K562 (cell line): ENCODE results near the gene GLYATL3.
"Not testable (repeated sequence)": the region's sequence is repeated elsewhere in the genome, so short reads cannot be mapped to it uniquely, and the experiment has no call there.

Experiments used
- GATAD2A ChIP-seq: fragments of 450-650 bp; IDR thresholded peaks from 2 replicates; pipeline ENCODE4 v1.6.1; 2017
- NFE2L1 ChIP-seq: fragments of 450-650 bp; IDR thresholded peaks from 2 replicates; pipeline ENCODE4 v1.6.1; 2016; ENCODE audit warnings: missing genetic modification characterization, low read depth, mild to moderate bottlenecking, missing compliant biosample characterization, moderate library complexity, borderline replicate concordance
- NFYB ChIP-seq: IDR thresholded peaks from 2 replicates; pipeline ENCODE4 v1.6.1; 2011; ENCODE audit warnings: mild to moderate bottlenecking, moderate library complexity; ENCODE audit not compliant: insufficient read length; ENCODE audit errors: extremely low read depth
- POLR2AphosphoS2 ChIP-seq: IDR thresholded peaks from 2 replicates; pipeline ENCODE4 v1.6.1; 2012; ENCODE audit warnings: low read length, improper control_type of control experiment
- SMC3 ChIP-seq: conservative IDR thresholded peaks from 2 replicates; pipeline ENCODE4 v1.6.1; 2011; ENCODE audit warnings: low read depth, low read length, improper control_type of control experiment; ENCODE audit not compliant: insufficient read depth
- ZNF586 ChIP-seq: fragments of 450-650 bp; formaldehyde crosslinking; conservative IDR thresholded peaks from 2 replicates; pipeline ENCODE4 v1.4.0; 2020; ENCODE audit warnings: mild to moderate bottlenecking, moderate library complexity
- TF ChIP-seq, protein P1 (sequence below): sonication (generic); formaldehyde crosslinking; IDR thresholded peaks from 2 replicates; pipeline ENCODE4 v1.9.0; 2022; ENCODE audit warnings: mild to moderate bottlenecking, missing genetic modification reagents
- TF ChIP-seq, protein P2 (sequence below): fragments of 450-650 bp; IDR thresholded peaks from 2 replicates; pipeline ENCODE4 v1.6.1; 2016; ENCODE audit warnings: borderline replicate concordance
- TF ChIP-seq, protein P3 (sequence below): sonication (generic); formaldehyde crosslinking; IDR thresholded peaks from 2 replicates; pipeline ENCODE4 v1.8.0; 2022; ENCODE audit warnings: mild to moderate bottlenecking, missing genetic modification reagents
- TF ChIP-seq, protein P4 (sequence below): sonication (generic); formaldehyde crosslinking; IDR thresholded peaks from 2 replicates; pipeline ENCODE4 v1.8.1; 2023; ENCODE audit warnings: mild to moderate bottlenecking, missing genetic modification reagents

DNA sequence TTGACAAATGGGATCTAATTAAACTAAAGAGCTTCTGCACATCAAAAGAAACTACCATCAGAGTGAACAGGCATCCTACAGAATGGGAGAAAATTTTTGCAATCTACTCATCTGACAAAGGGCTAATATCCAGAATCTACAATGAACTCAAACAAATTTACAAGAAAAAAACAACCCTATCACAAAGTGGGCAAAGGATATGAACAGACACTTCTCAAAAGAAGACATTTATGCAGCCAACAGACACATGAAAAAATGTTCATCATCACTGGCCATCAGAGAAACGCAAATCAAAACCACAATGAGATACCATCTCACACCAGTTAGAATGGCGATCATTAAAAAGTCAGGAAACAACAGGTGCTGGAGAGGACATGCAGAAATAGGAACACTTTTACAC, 23.2 kb upstream of the GLYATL3 start:
- TF ChIP-seq, protein P1, sequence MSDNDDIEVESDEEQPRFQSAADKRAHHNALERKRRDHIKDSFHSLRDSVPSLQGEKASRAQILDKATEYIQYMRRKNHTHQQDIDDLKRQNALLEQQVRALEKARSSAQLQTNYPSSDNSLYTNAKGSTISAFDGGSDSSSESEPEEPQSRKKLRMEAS (CRISPR knock-in tag), result not testable (repeated sequence)
- not testable (repeated sequence) for TF ChIP-seq NFYB; ZNF586 (CRISPR knock-in tag); SMC3; NFE2L1 (tag); GATAD2A; POLR2AphosphoS2
- TF ChIP-seq, protein P2, sequence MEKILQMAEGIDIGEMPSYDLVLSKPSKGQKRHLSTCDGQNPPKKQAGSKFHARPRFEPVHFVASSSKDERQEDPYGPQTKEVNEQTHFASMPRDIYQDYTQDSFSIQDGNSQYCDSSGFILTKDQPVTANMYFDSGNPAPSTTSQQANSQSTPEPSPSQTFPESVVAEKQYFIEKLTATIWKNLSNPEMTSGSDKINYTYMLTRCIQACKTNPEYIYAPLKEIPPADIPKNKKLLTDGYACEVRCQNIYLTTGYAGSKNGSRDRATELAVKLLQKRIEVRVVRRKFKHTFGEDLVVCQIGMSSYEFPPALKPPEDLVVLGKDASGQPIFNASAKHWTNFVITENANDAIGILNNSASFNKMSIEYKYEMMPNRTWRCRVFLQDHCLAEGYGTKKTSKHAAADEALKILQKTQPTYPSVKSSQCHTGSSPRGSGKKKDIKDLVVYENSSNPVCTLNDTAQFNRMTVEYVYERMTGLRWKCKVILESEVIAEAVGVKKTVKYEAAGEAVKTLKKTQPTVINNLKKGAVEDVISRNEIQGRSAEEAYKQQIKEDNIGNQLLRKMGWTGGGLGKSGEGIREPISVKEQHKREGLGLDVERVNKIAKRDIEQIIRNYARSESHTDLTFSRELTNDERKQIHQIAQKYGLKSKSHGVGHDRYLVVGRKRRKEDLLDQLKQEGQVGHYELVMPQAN, result not testable (repeated sequence)
- TF ChIP-seq, protein P3, sequence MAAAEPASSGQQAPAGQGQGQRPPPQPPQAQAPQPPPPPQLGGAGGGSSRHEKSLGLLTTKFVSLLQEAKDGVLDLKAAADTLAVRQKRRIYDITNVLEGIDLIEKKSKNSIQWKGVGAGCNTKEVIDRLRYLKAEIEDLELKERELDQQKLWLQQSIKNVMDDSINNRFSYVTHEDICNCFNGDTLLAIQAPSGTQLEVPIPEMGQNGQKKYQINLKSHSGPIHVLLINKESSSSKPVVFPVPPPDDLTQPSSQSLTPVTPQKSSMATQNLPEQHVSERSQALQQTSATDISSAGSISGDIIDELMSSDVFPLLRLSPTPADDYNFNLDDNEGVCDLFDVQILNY (CRISPR knock-in tag), result not testable (repeated sequence)
- TF ChIP-seq, protein P4, sequence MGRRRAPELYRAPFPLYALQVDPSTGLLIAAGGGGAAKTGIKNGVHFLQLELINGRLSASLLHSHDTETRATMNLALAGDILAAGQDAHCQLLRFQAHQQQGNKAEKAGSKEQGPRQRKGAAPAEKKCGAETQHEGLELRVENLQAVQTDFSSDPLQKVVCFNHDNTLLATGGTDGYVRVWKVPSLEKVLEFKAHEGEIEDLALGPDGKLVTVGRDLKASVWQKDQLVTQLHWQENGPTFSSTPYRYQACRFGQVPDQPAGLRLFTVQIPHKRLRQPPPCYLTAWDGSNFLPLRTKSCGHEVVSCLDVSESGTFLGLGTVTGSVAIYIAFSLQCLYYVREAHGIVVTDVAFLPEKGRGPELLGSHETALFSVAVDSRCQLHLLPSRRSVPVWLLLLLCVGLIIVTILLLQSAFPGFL (CRISPR knock-in tag), result not testable (repeated sequence)
